PC-9 (cell line): ENCODE data around the gene INSR.

ENCODE experiments used
- CTCF ChIP-seq: fragments of 200-600 bp; sonication (generic); conservative IDR thresholded peaks from 2 replicates; pipeline ENCODE4 v1.6.1; 2017; ENCODE audit warnings: mixed run types, antibody characterized with exemption, mild to moderate bottlenecking, moderate library complexity
- EZH2 ChIP-seq: fragments of 200-600 bp; sonication (generic); IDR thresholded peaks from 2 replicates; pipeline ENCODE4 v1.8.0; 2017; ENCODE audit warnings: antibody characterized with exemption, low read depth

DNA sequence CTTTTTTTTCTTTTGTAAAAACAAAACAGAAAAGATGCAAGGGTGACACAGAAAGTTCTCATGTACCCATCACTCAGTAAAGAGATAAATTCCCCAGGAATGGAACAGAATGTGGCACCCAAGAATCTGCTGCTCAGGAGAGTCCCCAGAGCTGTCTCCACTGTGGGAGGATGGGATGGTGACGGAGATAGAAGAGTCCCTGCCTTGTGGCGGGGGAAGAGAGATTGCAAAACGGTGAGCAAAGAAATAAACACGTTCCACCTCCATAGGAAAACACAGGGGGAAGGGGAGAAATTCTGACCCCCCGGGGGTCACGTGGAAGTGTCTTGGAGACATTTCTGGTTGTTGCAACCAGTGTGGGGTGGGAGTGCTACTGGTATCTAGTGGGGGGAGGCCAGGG, 76.4 kb downstream of the INSR start:
- TF ChIP-seq EZH2 (no peak), CTCF (no peak)
